ELF-1 (cell line): ENCODE measurements around the gene MFAP1.
A peak's percentile ranks its signal among the peaks of the same experiment; 100 is the strongest.

ENCODE experiments used
- DNase-seq: peaks from one replicate; pipeline ENCODE4 v3.0.0-alpha.2; 2016; ENCODE audit warnings: low read depth, low spot score

MFAP1 gene

GRCh38 chr15:43776101-43776717 lies 48.3 kb downstream of the MFAP1 start:
- peak; percentile 74 for DNase-seq

GRCh38 chr15:43775411-43775965 lies 49.0 kb downstream of the MFAP1 start:
- DNase-seq: peak; percentile 53

DNA sequence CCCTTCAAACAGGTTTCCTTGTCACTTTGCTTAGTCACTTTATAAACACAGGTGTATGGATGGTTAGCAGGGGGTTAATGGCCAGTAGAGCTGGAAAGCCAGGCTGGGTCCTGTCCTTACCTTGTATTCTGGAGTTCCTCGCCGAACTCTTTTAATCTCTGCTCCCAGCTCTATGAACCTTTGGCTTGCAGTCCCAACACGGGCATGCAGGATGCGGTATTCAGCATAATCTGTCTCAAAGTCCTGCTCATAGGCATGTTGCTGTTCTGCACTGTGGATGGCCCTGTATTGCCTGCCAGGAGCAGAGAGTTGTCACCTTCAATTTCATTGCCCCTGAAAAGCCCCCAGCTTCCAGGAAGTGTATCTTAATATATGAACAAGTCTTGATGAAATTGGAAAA lies 50.4 kb downstream of the MFAP1 start:
- DNase-seq: no peak

- no peak for DNase-seq
These were observed 51.9 kb downstream of the MFAP1 start for GRCh38 chr15:43772624-43773023.

- DNase-seq: no peak
These were observed 52.7 kb downstream of the MFAP1 start for GRCh38 chr15:43771816-43772215.

GRCh38 chr15:43769584-43770228 lies 54.8 kb downstream of the MFAP1 start:
- DNase-seq: peak; percentile 61

DNA sequence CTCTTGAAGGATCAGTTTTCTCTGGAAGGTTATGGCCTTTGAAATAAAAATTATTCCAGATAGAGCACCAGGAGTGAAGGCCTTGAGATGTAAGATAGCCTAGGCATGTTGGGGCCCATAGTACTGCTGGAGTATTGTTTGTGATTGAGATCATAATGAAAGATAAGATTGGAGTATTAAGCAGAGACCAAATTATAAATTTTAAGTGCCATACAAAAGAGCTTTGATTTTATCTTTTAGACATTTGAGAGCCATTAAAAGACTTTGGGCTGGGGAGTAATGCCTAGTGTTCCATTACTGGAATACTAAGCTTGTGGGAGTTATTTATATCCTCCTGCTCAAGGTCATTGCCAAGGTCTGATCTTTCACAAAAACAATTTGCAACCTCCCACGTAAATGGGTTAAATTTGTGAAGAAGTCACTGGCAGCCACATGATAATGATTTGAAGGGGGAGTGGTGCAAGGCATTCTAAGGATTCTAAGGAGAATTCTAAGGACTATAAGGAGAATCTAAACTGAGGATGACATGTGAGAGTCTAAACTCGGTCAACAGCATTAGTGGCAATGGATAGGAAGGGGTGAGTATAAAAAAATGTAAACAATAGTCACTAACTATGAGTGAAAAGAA lies 60.6 kb downstream of the MFAP1 start:
- no peak for DNase-seq

DNA sequence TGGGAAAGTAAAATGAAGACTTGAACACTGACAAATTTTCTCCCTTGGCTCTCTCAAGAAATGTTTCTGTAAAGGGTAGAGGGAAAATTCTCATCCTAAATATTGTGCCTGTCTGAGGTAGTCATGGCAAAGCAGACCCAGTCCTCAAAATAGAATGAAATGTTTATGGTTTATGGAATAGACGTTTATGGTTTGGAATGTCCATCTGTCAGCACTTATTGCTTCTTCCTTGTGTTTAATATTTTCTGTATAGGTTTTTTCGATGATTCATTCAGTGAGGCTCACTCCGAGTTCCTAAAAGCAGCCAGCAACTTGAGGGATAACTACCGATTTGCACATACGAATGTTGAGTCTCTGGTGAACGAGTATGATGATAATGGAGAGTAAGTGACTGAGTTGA lies 61.7 kb downstream of the MFAP1 start:
- no peak for DNase-seq
